Activated naive CD4-positive, alpha-beta T cell treated with anti-CD3 and anti-CD28 coated beads for 36 hours (primary cell): ENCODE results near the gene MUC15. TPM values are rescaled to one million over a fixed set of nuclear protein-coding genes. Genes with fewer than 3 reads are reported as not detected.

ENCODE experiments used
- CTCF ChIA-PET: fragments of 350-600 bp; sonication (Branson Sonifier 250); formaldehyde crosslinking; loops from one replicate; lab custom pipeline; 2021; ENCODE audit warnings: antibody characterized with exemption; lab: Charles Lee
- DNase-seq: peaks from one replicate; pipeline ENCODE4 v3.0.0-alpha.2; 2020
- H3K27ac Mint-ChIP-seq: one replicate; pipeline ENCODE4 v1.8.0; 2021; ENCODE audit warnings: mild to moderate bottlenecking, mixed read lengths
- H3K27me3 Mint-ChIP-seq: one replicate; pipeline ENCODE4 v1.8.0; 2021; ENCODE audit warnings: low read depth, mixed read lengths
- H3K36me3 Mint-ChIP-seq: one replicate; pipeline ENCODE4 v1.8.0; 2021; ENCODE audit warnings: low read depth, mixed read lengths
- H3K4me1 Mint-ChIP-seq: one replicate; pipeline ENCODE4 v1.8.0; 2021; ENCODE audit warnings: low read depth, mixed read lengths
- H3K4me3 Mint-ChIP-seq: one replicate; pipeline ENCODE4 v1.8.0; 2021; ENCODE audit warnings: mild to moderate bottlenecking, moderate library complexity, mixed read lengths
- H3K9me3 Mint-ChIP-seq: one replicate; pipeline ENCODE4 v1.8.0; 2021; ENCODE audit warnings: mixed read lengths
- intact Hi-C: fragments of 100-400 bp; cut with micrococcal nuclease; formaldehyde crosslinking; loops from one replicate; pipeline ENCODE4 v1.15.1; 2023
- total RNA-seq, 2 experiments: library from RNA; stranded (reverse); gene quantifications; one replicate each; pipeline ENCODE4 v1.2.3, GENCODE V29; 2021

MUC15 gene
- total RNA-seq, 2 experiments from 2014 or later, result not detected

DNA sequence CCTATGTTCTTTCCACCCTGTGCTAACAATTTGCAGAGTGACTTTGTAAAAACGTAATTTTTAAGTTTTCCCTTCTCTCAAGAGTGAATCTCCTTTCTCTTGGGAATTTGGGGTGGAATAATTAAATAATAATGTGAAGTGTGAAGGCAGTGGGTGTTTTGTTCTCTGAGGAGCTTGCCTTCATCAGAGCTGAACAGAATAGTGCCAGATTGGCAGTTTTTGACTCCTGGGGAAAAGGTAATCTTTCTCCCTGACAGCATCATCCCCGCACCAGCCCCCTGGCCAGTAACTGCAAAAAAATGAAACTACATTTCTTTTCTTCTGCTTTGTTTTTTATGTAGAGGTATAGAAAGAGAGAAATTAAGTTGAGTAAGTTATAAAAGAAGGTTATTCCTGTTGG is 59.9 kb downstream of the MUC15 start:
- H3K4me1 Mint-ChIP-seq, result no peaks in the 10 kb centered on the region
- H3K36me3 Mint-ChIP-seq, result no peaks in the 10 kb centered on the region
- DNase-seq, result no peak
- H3K4me3 Mint-ChIP-seq, result no peak overlapping the region
- intact Hi-C loops, result no loop called here
- H3K27me3 Mint-ChIP-seq, result no peaks in the 10 kb centered on the region
- H3K27ac Mint-ChIP-seq, result no peak overlapping the region
- peaks cover 2% of the 10 kb centered on the region for H3K9me3 Mint-ChIP-seq
- CTCF ChIA-PET, result no interaction called here

DNA sequence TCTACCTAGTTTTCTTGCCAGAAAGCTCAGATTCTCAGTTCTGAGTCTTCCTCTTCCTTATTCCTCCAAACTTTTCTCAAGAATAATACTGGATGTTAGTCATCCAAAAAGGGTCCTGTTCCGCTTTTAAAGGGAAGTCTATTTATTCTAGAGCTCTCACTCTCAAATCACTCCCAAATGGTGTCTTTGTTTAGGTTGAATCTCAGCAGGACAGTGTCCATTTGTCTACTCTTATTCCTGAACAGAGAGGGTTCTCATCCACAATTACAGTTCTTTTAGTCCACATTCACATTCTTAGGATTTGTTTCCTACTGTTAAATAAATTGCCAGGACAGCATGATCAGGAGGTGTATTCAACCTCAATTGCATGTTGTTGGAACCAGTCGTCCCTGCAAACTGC is 61.3 kb downstream of the MUC15 start:
- intact Hi-C loops, result no loop called here
- Mint-ChIP-seq H3K27me3 (no peaks in the 10 kb centered on the region), H3K4me3 (no peak overlapping the region), H3K4me1 (no peaks in the 10 kb centered on the region), H3K27ac (no peak overlapping the region), H3K36me3 (no peaks in the 10 kb centered on the region), H3K9me3 (peaks cover 2% of the 10 kb centered on the region)
- DNase-seq, result no peak
- CTCF ChIA-PET, result no interaction called here

DNA sequence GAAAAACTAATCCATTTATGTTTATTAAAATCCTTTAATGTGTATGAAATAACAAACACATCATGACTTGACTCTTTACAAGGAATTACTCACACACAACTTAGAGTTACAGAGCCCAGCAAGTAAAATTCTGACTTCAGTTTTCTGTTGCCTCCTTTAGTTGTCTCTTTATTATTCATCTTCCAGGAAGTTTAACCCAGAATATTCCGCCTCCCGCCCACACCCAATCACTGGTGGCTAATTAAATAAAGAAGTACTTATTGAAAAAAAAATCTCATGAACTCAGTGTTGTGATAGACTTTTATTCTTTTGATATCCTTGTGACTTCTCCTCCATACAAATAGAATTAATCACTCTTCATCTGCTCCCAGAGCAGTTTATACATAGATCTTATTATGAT is 61.9 kb downstream of the MUC15 start:
- no peaks in the 10 kb centered on the region for H3K27me3 Mint-ChIP-seq
- CTCF ChIA-PET, result no interaction called here
- H3K36me3 Mint-ChIP-seq, result no peaks in the 10 kb centered on the region
- no peak for DNase-seq
- no peak overlapping the region for H3K4me3 Mint-ChIP-seq
- intact Hi-C loops, result no loop called here
- H3K4me1 Mint-ChIP-seq, result no peaks in the 10 kb centered on the region
- peaks cover 5% of the 10 kb centered on the region for H3K9me3 Mint-ChIP-seq
- no peak overlapping the region for H3K27ac Mint-ChIP-seq

Other genes starting within 250 kb of the MUC15 start
- gene ANO3, start 240.1 kb downstream of the MUC15 start, total RNA-seq, result not detected
- not detected for gene SLC5A12, start 149.8 kb upstream of the MUC15 start, total RNA-seq